Measurements from ENCODE around the gene CNTN5. TPM values are rescaled to one million over a fixed set of nuclear protein-coding genes. Genes with fewer than 3 reads are reported as not detected.

CNTN5 gene
- total and polyA plus RNA-seq, 2 experiments from 2014 or later: not detected

- Histone ChIP-seq H4K20me1 (ENCODE audit: insufficient read depth) (no peaks in the 10 kb centered on the region), H3K79me2 (ENCODE audit: insufficient read depth) (no peaks in the 10 kb centered on the region), H3K27ac (no peak overlapping the region), H3K4me2 (ENCODE audit: unreplicated experiment) (no peak overlapping the region), H3K9me2 (ENCODE audit: insufficient read depth) (no peaks in the 10 kb centered on the region), H3K4me3 (no peak overlapping the region), H3K27me3 (replicated peaks; ENCODE audit: insufficient read depth) (no peaks in the 10 kb centered on the region), H3K36me3 (ENCODE audit: low read depth) (no peaks in the 10 kb centered on the region), H3K9ac (no peak overlapping the region), H3F3A (ENCODE audit: insufficient read depth) (no peaks in the 10 kb centered on the region), H2AFZ (no peak overlapping the region), H3K4me1 (ENCODE audit: insufficient read depth) (no peaks in the 10 kb centered on the region), H3K9me3 (ENCODE audit: low read depth) (no peaks in the 10 kb centered on the region)
- in situ Hi-C loops (cut with MboI): no loop called here
- TF ChIP-seq EZH2phosphoT487 (IDR thresholded peaks at IDR 0.05; ENCODE audit: insufficient read depth, low read depth): no peak
- no peak for TF ChIP-seq EZH2 (IDR thresholded peaks at IDR 0.05; ENCODE audit: insufficient read depth, poor library complexity, severe bottlenecking)
- 24 to 30% methylated on average over 3 of the region's 3 CpGs for WGBS, 2 experiments (ENCODE audit: low coverage in 1 of 2, low lambda C conversion rate in 2 of 2, missing lambda C conversion rate in 2 of 2)
- DNase-seq: no peak
Observed at GRCh38 chr11:100397401-100397800, 1376.7 kb downstream of the CNTN5 start.

GRCh38 chr11:100403816-100404215 lies 1383.1 kb downstream of the CNTN5 start:
- TF ChIP-seq EZH2 (IDR thresholded peaks at IDR 0.05; ENCODE audit: insufficient read depth, poor library complexity, severe bottlenecking) (no peak), EZH2phosphoT487 (IDR thresholded peaks at IDR 0.05; ENCODE audit: insufficient read depth, low read depth) (no peak)
- 1 to 10% methylated on average over 2 of the region's 2 CpGs for WGBS, 2 experiments (ENCODE audit: low coverage in 1 of 2, low lambda C conversion rate in 2 of 2, missing lambda C conversion rate in 2 of 2)
- DNase-seq: no peak
- Histone ChIP-seq H3F3A (ENCODE audit: insufficient read depth) (no peaks in the 10 kb centered on the region), H3K4me2 (ENCODE audit: unreplicated experiment) (no peak overlapping the region), H4K20me1 (ENCODE audit: insufficient read depth) (no peaks in the 10 kb centered on the region), H3K4me3 (no peak overlapping the region), H3K27ac (no peak overlapping the region), H3K4me1 (ENCODE audit: insufficient read depth) (no peaks in the 10 kb centered on the region), H2AFZ (no peak overlapping the region), H3K79me2 (ENCODE audit: insufficient read depth) (no peaks in the 10 kb centered on the region), H3K27me3 (replicated peaks; ENCODE audit: insufficient read depth) (no peaks in the 10 kb centered on the region), H3K9me3 (ENCODE audit: low read depth) (no peaks in the 10 kb centered on the region), H3K36me3 (ENCODE audit: low read depth) (no peaks in the 10 kb centered on the region), H3K9ac (no peak overlapping the region), H3K9me2 (ENCODE audit: insufficient read depth) (no peaks in the 10 kb centered on the region)
- in situ Hi-C loops (cut with MboI): no loop called here

DNA sequence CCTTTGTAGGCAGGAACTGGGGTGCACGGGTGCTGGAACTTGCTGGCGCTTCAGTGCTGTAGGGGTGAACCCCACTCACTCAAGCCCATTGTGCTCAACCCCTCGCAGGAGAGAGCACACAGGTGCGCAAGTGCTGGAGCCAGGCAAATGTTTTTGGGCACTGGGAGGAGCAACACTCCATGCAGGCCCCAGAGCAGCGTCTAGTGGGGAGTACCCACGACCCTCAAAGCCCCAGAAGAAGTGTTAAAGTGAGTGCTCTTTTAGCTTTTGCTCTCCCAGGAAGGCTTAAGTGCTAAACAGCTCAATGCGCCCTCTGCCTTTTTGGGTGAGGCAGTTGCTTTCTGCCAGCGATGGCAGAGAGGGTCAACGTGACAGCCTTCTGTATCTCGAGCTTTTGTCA lies 1384.2 kb downstream of the CNTN5 start:
- Histone ChIP-seq H3K27me3 (replicated peaks; ENCODE audit: insufficient read depth) (no peaks in the 10 kb centered on the region), H3K27ac (no peak overlapping the region), H3K9me2 (ENCODE audit: insufficient read depth) (no peaks in the 10 kb centered on the region), H3K79me2 (ENCODE audit: insufficient read depth) (no peaks in the 10 kb centered on the region), H3K9ac (no peak overlapping the region), H3K4me2 (ENCODE audit: unreplicated experiment) (no peak overlapping the region), H4K20me1 (ENCODE audit: insufficient read depth) (no peaks in the 10 kb centered on the region), H2AFZ (no peak overlapping the region), H3K4me3 (no peak overlapping the region), H3K4me1 (ENCODE audit: insufficient read depth) (no peaks in the 10 kb centered on the region), H3K9me3 (ENCODE audit: low read depth) (no peaks in the 10 kb centered on the region), H3F3A (ENCODE audit: insufficient read depth) (no peaks in the 10 kb centered on the region), H3K36me3 (ENCODE audit: low read depth) (no peaks in the 10 kb centered on the region)
- DNase-seq: no peak
- WGBS, 2 experiments (ENCODE audit: low coverage in 1 of 2, low lambda C conversion rate in 2 of 2, missing lambda C conversion rate in 2 of 2): 28 to 30% methylated on average over 10 of the region's 10 CpGs
- in situ Hi-C loops (cut with MboI): no loop called here
- no peak for TF ChIP-seq EZH2 (IDR thresholded peaks at IDR 0.05; ENCODE audit: insufficient read depth, poor library complexity, severe bottlenecking)

Measured in GM23248 (cell line).